NK-92 (cell line): ENCODE data around the gene OR8D2.

ENCODE experiments used
- DNase-seq: peaks from one replicate; lab custom pipeline; 2025; ENCODE audit not compliant: unreplicated experiment; lab: John Stamatoyannopoulos, UW

OR8D2 gene, protein sequence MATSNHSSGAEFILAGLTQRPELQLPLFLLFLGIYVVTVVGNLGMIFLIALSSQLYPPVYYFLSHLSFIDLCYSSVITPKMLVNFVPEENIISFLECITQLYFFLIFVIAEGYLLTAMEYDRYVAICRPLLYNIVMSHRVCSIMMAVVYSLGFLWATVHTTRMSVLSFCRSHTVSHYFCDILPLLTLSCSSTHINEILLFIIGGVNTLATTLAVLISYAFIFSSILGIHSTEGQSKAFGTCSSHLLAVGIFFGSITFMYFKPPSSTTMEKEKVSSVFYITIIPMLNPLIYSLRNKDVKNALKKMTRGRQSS

DNA sequence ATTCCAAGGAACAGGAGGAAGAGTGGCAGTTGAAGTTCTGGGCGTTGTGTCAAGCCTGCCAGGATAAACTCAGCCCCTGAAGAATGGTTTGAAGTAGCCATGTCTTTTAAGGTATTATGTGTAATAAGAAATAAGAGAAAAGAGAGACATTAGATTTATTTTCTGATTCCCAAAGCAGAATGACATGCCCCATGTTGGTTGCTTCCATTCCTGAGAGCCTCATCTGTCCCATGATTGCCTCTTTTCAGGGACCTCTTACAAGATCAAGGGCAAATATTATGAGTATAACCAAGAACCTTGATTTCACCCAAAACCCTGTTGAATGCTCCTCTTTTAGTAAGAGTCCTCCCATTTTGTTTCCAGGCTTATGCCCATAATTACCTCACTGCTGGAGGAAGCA, at the start of gene OR8D2:
OR8D2 (minus strand) TSS at position 101 of the 400 bp plus-strand sequence; CDS start at position 101, 0 bp downstream.
- no peak for DNase-seq

DNA sequence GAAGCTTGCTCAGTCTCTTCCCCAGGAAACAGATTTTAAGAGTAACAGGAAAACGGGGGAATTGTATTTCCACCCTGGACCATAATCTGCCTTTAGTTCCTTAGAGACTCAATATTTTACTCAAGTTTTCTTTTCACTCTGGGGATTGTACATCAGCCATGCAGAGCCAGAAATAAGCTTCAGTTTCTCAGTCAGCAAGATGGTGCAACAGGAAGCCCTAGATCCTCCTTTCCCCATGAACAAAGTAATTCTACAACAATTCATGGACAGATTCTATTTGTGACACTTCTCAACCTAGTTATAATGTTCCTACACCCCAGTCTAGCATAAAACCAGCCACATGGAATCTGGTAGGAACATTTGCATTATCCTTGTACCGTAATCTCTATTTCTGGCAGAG, 39.6 kb upstream of the OR8D2 start:
- no peak for DNase-seq

DNA sequence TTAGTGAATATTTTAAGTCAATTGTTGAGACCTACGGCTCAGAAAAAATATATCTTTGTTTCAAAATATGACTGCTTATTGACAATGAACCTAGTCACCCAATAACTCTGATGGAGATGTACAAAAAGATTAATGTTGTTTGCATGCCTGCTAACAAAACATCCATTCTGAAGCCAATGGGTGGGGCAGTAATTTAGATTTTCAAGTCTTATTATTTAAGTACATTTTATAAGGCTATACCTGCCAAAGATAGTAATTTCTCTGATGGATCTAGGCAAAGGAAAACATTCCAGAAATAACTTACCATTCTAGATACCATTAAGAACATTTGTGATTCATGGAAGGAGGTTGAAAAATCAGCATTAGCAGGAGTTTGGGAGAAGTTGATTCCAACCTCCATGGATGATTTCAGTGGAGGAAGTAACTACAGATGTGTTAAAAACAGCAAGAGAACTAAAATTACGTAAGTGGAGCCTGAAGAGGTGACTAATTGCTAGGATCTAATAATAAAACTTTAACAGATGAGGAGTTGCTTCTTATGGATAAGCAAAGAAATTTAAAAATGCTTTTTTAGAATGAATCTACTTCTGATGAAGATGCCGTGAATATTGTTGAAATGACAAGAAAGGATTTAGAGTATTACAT, 26.4 kb upstream of the OR8D2 start:
- no peak for DNase-seq

DNA sequence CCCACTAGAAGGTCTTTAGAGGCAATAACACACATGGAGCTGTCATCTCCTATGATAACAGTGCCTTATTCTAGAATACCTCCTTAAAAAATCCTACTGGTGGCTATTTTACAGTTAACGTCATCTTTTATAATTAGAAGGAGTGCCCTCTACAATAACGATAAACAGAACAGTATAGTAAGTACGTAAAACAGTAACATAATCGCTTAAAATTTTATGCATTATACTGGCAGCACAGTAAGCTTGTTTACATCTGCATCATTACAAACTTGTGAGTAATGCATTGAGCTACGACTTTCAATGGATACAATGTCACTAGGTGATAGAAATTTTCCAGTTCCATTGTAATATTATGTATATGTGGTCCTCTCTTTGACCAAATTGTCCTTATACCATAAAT, 24.3 kb upstream of the OR8D2 start:
- no peak for DNase-seq

DNA sequence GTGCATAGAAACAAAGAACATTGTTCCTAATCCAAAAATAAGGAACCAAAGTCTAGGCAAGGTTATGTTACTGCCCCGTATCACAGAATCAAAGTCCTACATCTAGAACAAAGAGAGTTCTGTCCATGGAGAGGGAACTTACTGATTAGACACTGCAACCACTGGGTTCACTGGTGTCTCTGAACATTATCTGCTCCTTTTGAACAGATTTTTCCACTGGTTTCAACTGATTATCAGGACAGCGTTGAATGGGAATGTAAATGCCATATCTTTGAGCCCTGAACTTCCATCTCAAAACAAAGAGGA, 20.1 kb upstream of the OR8D2 start:
- DNase-seq, result no peak

DNA sequence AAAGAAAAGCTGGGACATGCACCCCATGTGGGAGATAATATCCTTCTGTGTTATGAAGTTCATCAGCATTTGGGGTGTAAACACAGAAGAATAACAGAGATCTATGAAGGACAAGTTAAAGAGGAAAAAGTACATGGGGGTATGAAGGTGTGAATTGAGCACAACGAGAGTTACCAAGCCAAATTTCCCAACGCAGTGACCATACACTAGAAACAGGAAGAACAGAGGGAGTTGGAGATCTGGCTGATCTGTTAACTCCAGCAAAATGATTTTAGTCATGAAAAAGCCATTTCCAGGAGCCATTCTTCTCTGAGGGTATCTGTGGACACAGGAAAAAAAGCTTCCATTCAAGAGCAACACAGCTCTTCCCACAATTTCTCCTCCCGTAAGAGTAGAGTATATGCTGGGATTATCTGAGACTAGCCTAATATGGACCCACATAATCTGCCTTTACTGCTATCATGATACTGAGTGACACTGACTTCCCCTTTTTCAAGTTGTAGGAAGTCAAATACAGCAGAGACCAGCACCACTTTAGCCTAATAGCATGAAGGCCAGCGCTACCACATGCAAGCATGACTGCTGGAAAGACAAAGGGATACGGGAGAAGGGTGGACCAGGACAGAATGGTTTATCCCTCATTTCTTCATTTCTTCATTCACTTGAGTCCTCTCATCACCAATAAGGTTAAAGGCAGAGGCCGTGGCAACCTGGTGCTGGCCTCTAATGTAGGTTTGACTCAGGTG, 19.6 kb upstream of the OR8D2 start:
- DNase-seq, result no peak

DNA sequence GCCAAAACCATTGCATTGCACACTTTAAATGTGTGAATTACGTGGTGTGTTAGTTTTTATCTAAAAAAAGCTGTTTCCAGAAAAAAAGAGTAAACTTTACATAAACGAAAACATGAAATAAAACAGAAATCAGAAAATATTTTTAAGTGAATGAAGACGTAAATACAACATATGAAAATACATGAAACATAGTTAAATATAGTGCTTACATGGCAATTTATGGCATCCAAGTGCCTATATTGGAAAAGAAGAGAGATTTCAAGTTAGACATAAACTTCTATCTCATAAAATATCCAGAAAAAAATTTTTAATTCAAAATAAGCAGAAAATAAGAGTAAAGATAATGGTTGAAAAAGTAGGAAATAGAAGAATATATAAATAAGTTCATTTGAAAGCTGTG, 11.9 kb upstream of the OR8D2 start:
- DNase-seq, result no peak

DNA sequence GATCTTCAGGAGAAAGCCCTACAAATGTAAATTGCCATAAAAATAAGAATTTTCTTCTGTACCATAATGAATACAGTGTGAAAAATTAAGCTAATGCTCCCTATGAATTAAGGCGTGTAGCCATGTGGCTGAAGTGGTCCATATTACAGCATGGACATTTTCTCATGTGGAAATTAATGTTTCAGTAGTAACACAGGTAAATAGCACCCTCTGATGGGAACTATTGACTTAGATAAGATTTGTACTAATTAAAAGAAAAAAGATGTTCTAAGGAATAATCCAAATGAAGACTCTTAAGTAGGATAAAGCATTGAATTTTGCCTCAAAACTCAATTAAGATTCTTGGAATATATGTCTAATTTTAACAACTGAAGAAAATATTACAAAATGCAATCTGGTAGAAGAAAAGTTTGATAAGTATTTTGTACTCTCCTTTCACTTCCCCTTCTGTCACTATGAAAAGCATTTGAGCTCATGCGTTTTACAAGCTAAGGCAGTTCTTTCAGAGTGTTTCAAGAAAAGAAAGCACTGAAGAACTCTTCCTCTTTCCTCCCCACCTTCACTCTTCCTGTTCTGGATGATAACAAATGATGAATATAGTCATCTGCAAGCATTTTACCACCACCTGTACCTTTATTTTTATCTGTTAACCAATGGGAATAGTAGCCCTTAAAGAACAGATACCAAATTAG, 9.9 kb upstream of the OR8D2 start:
- DNase-seq, result no peak

DNA sequence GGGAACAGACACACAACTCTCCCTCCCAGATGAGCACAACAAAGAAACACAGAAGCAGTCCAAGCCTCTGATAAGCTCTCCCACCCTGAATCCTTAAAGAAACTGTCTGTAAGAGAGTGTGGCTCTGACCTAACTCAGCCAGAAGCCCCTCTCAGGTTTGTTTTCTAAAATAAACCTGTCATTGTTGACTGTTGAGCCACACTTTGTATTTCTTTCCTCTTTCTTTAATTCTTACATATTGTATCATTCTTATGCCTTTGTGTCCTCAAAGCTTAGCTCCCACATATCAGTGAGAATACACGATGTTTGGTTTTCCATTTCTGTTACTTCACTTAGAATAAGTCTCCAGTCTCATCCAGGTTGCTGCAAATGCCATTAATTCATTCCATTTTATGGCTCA, 7.8 kb upstream of the OR8D2 start:
- no peak for DNase-seq

DNA sequence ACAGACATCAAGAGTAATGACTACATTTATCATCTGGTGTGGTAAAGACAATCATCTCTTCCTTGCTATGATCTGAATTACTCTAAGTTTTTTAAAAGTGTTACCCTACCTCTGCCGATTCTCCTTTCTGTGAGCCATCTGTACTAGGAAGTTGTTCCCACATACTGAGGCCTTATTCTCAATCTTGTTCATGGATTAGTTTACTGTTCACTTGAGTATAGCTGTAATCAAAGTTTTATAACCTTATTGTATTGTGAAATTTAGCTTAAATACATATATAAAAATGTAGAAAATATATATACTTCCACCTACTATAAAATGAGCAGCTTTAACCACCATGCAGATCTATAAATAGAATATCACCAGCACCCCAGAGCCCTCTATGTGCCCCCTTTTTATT, 2.4 kb upstream of the OR8D2 start:
- DNase-seq, result no peak

DNA sequence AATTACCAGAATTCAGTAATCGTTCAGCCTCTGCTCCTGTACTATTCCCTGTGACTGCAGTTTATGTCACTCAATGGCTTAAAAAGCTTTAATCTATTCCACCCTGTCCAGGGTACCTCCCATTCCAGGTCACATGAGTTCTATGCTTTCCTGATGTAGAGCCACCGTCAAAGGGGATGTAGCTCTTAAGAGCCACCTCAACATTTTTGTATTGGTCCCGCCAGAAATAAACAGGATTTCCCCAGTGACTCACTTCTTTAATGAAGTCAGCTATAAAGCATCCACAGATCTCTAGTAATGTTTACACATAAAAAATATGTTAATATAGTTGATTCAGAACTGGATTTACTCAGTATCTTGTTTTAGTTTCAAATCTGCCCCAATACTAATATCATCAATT, 4.9 kb downstream of the OR8D2 start:
- DNase-seq, result no peak

DNA sequence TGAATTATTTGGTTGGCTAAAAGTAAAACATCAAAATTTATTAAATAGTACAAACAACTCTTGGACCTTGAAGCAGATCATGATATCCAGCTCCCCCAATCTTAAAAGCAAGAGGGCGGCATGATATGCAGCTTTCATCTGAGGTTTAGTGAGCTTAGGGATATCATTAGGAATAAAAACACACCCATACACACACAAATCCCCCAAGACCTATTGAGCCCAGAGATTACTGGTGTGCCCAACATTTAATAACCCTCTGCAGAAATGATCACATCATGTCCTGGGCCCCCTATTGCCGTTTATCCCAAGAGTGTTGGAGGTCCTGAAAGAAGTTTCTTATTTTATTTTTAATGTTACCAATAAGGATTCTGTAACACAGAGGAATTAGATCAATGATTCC, 6.1 kb downstream of the OR8D2 start, which contains the start of gene OR8D1:
OR8D1 (minus strand) TSS at position 101 of the 400 bp plus-strand sequence. CDS start 3,183 bp downstream, outside the sequence.
- DNase-seq, result no peak

DNA sequence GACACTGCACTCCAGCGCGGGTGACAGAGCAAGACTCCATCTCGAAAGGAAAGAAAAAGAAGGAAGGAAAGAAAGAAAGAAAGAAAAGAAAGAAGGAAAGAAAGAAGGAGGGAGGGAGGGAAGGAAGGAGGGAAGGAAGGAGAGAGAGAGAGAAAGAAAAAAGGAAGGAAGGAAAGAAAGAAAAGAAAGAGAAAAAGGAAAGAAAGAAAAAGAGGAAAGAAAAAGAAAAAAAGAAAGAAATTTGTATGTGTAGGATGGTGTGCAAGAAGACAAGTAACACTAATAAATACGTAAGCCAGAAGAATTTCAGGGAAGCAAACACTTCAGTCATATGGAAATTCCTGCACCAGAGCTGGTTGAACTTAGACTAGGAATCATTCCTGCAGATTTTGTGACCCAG, 6.9 kb downstream of the OR8D2 start:
- no peak for DNase-seq

DNA sequence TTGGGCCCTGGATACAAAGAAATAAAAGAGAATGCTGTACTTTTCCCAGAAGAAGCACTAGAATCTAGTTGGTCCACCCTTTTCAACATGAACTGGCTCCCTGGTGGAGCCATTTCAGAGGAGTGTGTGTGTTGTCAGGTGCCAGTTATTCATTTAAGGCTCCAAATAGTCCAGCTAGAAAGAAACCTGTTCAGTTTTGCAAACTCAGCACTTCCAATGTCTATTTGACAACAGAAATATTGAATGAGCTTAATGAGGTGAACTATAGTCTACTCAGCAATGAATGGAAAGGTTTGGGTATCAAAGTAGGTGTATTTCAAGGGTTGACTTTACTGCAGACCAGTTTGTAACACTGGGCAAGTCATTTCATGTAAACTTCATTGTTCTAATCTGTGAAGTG, 8.3 kb downstream of the OR8D2 start:
- DNase-seq, result no peak

DNA sequence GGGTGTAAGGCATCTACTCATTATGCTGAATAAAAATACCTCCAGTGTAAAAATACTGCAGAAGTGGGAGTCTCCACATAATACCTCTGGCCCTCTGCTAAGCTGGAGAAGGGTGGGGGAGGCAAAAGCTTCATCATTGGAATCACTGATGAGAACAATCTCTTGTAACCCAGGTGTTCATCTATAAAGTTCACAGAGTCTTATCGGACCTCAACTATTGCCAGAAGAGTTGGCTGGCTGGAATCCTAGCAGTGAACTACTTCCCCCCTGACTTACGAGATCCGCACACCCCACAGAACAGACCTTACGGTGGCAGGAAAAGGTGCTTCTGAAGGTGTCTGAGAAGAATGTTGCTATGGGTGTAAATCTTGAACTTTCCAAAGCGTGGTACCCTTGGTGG, 8.7 kb downstream of the OR8D2 start:
- no peak for DNase-seq

DNA sequence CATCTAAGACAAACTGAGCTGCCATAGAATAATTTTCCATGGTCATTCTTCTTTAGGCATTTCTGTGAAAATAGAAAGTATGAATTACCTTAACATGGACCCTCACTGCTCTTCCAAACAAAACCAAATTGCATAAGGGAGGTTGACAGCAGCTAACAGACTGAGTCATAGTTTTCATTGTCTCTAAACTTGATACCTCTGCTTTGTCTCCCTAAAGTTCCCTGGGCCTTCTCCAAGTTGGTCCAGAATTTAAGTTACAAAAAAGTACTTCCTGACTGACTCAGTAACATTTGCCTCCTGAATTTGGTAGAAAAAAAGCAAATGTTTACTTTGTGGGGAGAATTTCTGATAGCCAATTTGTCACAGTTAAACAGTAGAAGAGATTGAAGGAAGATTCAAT, 9.3 kb downstream of the OR8D2 start:
- no peak for DNase-seq

DNA sequence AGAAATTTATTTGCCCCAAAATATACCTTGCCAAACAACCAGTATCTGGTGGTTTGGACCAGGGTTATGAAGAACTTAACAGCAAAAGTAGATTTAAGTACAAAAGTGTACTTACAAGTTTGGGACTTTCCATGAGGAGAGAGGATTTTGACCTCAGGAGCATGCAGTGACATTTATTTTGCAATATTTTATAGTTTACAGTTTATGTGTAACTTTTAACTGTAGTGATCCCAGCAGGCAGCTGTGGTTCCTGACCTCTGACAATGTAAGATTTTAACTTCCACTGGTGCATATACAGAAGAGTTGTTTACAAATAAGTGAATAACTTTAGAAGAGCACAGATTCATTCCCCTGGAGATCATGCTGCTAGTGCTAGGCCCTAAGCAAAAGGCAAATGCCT, 12.9 kb downstream of the OR8D2 start:
- DNase-seq, result no peak

DNA sequence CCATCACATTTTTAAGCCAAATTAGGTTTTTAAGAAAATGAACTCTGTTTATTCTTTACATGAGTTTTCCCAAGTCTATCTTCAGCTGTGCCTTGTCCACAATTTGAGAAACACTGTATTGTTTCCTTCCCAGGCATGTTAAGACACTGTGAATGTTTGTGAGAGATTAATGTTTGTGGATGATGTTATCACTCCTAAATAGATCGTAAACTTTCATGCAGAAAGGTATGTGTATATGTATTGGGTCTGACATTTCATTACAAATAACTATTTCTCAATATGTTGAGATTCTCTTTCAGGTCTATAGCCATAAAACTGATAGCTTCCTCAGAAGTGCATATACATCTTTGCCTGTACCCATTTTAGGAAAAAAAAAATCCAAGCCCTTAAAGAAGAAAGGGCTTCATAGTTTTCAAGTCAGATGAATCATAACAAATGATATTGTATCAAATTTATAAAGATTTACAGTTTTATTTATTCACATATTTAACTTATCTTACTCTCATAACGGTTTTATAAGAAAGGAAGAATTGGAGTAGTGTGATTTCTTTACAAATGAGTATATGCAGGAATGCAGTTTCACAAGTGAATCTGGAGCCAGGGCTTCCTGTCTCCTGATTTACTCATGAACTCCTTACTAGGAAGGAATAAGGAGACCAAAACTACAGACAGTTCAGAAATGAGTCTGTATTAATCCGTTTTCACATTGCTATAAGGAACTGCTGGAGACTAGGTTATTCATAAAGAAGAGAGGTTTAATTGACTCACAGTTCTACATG, 17.5 kb downstream of the OR8D2 start:
- no peak for DNase-seq

DNA sequence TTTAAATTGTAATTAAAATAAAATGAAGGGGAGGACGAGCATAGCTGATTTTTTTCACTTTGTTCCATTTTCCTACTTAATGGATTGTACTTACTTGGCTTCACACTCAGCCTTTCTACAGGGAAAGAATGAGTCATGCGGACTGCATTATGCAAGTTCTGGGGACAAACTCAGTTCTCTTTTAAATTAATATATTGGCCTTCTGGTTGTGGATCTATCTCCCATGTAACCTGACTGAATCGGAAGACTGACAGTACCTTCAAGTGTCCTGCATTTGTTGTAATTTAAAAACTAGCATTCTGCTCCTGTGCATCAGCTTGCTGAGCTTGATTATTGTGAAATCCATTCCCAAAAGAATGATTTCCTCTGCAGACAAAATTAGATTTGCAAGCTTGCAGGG, 18.4 kb downstream of the OR8D2 start:
- DNase-seq, result no peak

DNA sequence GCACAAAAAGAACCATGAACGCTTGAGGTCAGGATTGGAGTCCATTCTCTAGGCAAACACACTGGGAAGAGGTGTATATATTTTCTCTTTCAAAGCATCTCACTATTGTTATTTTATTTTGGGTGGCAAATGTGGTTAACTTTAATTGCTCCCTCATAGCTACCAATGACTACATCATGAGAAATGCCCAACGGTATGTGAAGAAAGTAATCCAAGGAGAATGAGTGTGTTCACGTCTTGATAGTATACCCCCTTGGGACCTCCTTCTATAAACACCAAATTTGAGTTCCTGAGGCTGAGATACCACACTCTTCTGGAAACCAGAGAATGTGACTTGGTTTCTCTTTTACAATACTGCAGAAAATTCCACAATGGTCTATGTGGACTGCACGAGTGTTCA, 22.1 kb downstream of the OR8D2 start:
- no peak for DNase-seq

DNA sequence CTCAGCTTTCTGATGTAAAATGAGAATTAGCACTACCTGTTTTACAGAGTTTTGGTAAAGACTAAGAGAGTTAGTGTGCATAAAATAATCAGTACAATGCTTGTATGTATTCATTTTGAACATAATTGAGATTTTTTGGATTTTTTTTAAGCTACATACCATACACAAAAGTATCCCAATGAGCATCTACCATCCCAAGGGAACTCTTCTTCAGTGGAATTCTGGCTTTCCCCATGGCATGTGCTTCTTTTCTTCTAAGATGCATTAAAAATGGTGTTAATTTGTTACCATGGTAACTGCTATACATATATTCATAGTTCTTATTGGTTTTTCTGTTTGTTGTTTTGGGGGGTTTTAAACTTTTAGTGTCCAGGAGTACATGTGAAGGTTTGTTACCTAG, 24.0 kb downstream of the OR8D2 start:
- no peak for DNase-seq
